Astrocyte (in vitro differentiated cells and primary cell): Measurements from ENCODE around the gene TTC34. TPM values are rescaled to one million over a fixed set of nuclear protein-coding genes. Genes with fewer than 3 reads are reported as not detected.

Experiments
- DNase-seq: peaks from one replicate; pipeline ENCODE4 v3.0.0-alpha.2; 2010; ENCODE audit warnings: low read depth
- FAIRE-seq: peaks from 2 replicates; lab custom pipeline; 2011; peaks lifted over from hg19 to GRCh38; lab: Jason Lieb, UNC
- H2AFZ ChIP-seq: 2 replicates; pipeline ENCODE4 v1.6.0; 2012; ENCODE audit warnings: low read depth, low read length, inconsistent platforms
- H3K27ac ChIP-seq: 2 replicates; pipeline ENCODE4 v1.5.1; 2011; ENCODE audit warnings: low read depth, low read length, inconsistent platforms
- H3K27me3 ChIP-seq: 2 replicates; pipeline ENCODE4 v1.6.0; 2011; ENCODE audit warnings: low read length, inconsistent platforms; ENCODE audit not compliant: insufficient read depth
- H3K36me3 ChIP-seq: 2 replicates; pipeline ENCODE4 v1.5.1; 2011; ENCODE audit warnings: low read length, inconsistent platforms; ENCODE audit not compliant: insufficient read depth
- H3K4me1 ChIP-seq: 2 replicates; pipeline ENCODE4 v1.5.1; 2011; ENCODE audit warnings: low read length, inconsistent platforms; ENCODE audit not compliant: insufficient read depth
- H3K4me2 ChIP-seq: 2 replicates; pipeline ENCODE4 v1.6.0; 2012; ENCODE audit warnings: low read length, inconsistent platforms
- H3K4me3 ChIP-seq: 2 replicates; pipeline ENCODE4 v1.5.1; 2011; ENCODE audit warnings: low read depth, mild to moderate bottlenecking, low read length, inconsistent platforms; ENCODE audit not compliant: insufficient read depth
- H3K79me2 ChIP-seq: 2 replicates; pipeline ENCODE4 v1.6.0; 2012; ENCODE audit warnings: mild to moderate bottlenecking, low read length, inconsistent platforms; ENCODE audit not compliant: insufficient read depth
- H3K9ac ChIP-seq: 2 replicates; pipeline ENCODE4 v1.6.0; 2012; ENCODE audit warnings: mild to moderate bottlenecking, low read length, inconsistent platforms
- H3K9me3 ChIP-seq: 2 replicates; pipeline ENCODE4 v1.5.1; 2012; ENCODE audit warnings: low read depth, mild to moderate bottlenecking, low read length, inconsistent platforms; ENCODE audit not compliant: insufficient read depth
- H4K20me1 ChIP-seq: 2 replicates; pipeline ENCODE4 v1.6.0; 2012; ENCODE audit warnings: low read length, inconsistent platforms; ENCODE audit not compliant: insufficient read depth
- H3K27ac Mint-ChIP-seq: one replicate; pipeline ENCODE4 v1.8.0; 2021; ENCODE audit warnings: mild to moderate bottlenecking, mixed read lengths; ENCODE audit not compliant: unreplicated experiment
- H3K27me3 Mint-ChIP-seq: one replicate; pipeline ENCODE4 v1.8.0; 2021; ENCODE audit warnings: low read depth, mixed read lengths; ENCODE audit not compliant: unreplicated experiment
- H3K36me3 Mint-ChIP-seq: one replicate; pipeline ENCODE4 v1.8.0; 2021; ENCODE audit warnings: low read depth, mixed read lengths; ENCODE audit not compliant: unreplicated experiment
- H3K4me1 Mint-ChIP-seq: one replicate; pipeline ENCODE4 v1.8.0; 2021; ENCODE audit warnings: low read depth, mixed read lengths; ENCODE audit not compliant: unreplicated experiment
- H3K4me3 Mint-ChIP-seq: one replicate; pipeline ENCODE4 v1.8.0; 2021; ENCODE audit warnings: mild to moderate bottlenecking, moderate library complexity, mixed read lengths; ENCODE audit not compliant: unreplicated experiment
- H3K9me3 Mint-ChIP-seq: one replicate; pipeline ENCODE4 v1.8.0; 2021; ENCODE audit warnings: mild to moderate bottlenecking, mixed read lengths; ENCODE audit not compliant: unreplicated experiment
- CTCF ChIP-seq: IDR thresholded peaks from 2 replicates; pipeline ENCODE4 v1.5.1; 2011; ENCODE audit warnings: low read depth, mild to moderate bottlenecking, inconsistent platforms, low read length, moderate library complexity; ENCODE audit not compliant: insufficient read depth
- EZH2 ChIP-seq: IDR thresholded peaks from 2 replicates; pipeline ENCODE4 v1.6.1; 2012; ENCODE audit warnings: mild to moderate bottlenecking, low read length, inconsistent platforms; ENCODE audit not compliant: insufficient read depth
- total RNA-seq: library from RNA; stranded (reverse); gene quantifications from 2 replicates; pipeline ENCODE4 v1.2.1, GENCODE V29; 2021

TTC34 gene
- total RNA-seq, 1 donor from 2014 or later: 0.39 TPM

GRCh38 chr1:2592672-2593071, 208.8 kb downstream of the TTC34 start:
- H3K36me3 Mint-ChIP-seq: no peaks in the 10 kb centered on the region
- Histone ChIP-seq H3K9me3 (no peaks in the 10 kb centered on the region), H4K20me1 (no peaks in the 10 kb centered on the region), H3K79me2 (no peaks in the 10 kb centered on the region), H2AFZ (no peak overlapping the region), H3K27me3 (no peaks in the 10 kb centered on the region), H3K27ac (no peak overlapping the region), H3K4me3 (no peak overlapping the region), H3K4me1 (peaks cover 5% of the 10 kb centered on the region), H3K9ac (no peak overlapping the region), H3K4me2 (no peak overlapping the region), H3K36me3 (no peaks in the 10 kb centered on the region)
- H3K27me3 Mint-ChIP-seq: no peaks in the 10 kb centered on the region
- no peak overlapping the region for H3K4me3 Mint-ChIP-seq
- DNase-seq: no peak
- no peaks in the 10 kb centered on the region for H3K9me3 Mint-ChIP-seq
- no peak for FAIRE-seq
- H3K27ac Mint-ChIP-seq: no peak overlapping the region
- H3K4me1 Mint-ChIP-seq: no peaks in the 10 kb centered on the region
- no peak for TF ChIP-seq CTCF
- no peak for TF ChIP-seq EZH2

DNA sequence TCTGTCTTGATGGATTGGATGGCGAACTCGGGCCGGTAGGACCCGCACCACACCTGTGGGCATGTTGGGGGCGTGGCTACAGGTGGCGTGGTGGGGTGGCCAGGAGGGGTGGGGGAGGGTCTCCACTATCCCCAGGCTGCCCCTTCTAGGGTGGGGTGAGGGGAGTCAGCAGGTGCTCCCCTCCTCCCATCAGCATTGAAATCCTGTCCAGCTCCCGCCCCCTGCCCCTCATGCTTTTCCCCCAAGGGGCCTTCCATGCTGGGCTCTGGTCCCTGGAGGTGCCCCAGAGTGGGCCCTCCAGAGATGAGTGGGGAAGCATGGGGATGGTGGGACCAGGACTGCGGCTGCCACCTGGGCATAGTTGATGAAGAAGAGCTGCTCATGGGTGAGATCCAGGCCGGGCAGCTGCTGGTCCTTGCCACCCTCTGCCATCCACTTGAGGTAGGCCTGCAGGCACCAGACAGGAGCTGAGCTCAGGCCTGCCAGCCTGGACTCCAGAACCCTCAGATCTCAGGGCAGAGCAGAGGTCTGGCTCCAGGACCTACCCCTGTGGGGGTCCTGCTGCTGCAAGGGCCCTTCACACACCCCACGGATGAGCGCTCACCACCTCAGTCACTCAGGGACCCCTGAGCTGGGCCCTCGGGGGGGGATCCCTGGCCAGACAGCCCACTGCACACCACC, 209.8 kb downstream of the TTC34 start:
- Histone ChIP-seq H3K27ac (no peak overlapping the region), H3K4me1 (peaks cover 9% of the 10 kb centered on the region), H2AFZ (no peak overlapping the region), H3K79me2 (no peaks in the 10 kb centered on the region), H3K9me3 (no peaks in the 10 kb centered on the region), H3K4me2 (no peak overlapping the region), H3K27me3 (no peaks in the 10 kb centered on the region), H4K20me1 (no peaks in the 10 kb centered on the region), H3K4me3 (no peak overlapping the region), H3K9ac (no peak overlapping the region), H3K36me3 (no peaks in the 10 kb centered on the region)
- no peak overlapping the region for H3K4me3 Mint-ChIP-seq
- no peak overlapping the region for H3K27ac Mint-ChIP-seq
- H3K9me3 Mint-ChIP-seq: no peaks in the 10 kb centered on the region
- no peaks in the 10 kb centered on the region for H3K27me3 Mint-ChIP-seq
- no peaks in the 10 kb centered on the region for H3K4me1 Mint-ChIP-seq
- no peak for FAIRE-seq
- no peaks in the 10 kb centered on the region for H3K36me3 Mint-ChIP-seq
- TF ChIP-seq EZH2: no peak
- no peak for TF ChIP-seq CTCF
- DNase-seq: no peak

- no peak for DNase-seq
- Mint-ChIP-seq H3K4me1 (no peaks in the 10 kb centered on the region), H3K9me3 (no peaks in the 10 kb centered on the region), H3K4me3 (no peak overlapping the region), H3K36me3 (no peaks in the 10 kb centered on the region), H3K27ac (no peak overlapping the region), H3K27me3 (no peaks in the 10 kb centered on the region)
- no peak overlapping the region for H3K27ac ChIP-seq
- H4K20me1 ChIP-seq: no peaks in the 10 kb centered on the region
- no peak overlapping the region for H2AFZ ChIP-seq
- no peak overlapping the region for H3K9ac ChIP-seq
- no peaks in the 10 kb centered on the region for H3K79me2 ChIP-seq
- H3K4me3 ChIP-seq: no peak overlapping the region
- H3K4me1 ChIP-seq: peaks cover 9% of the 10 kb centered on the region
- H3K27me3 ChIP-seq: no peaks in the 10 kb centered on the region
- TF ChIP-seq CTCF (no peak), EZH2 (no peak)
- no peaks in the 10 kb centered on the region for H3K9me3 ChIP-seq
- no peak overlapping the region for H3K4me2 ChIP-seq
- H3K36me3 ChIP-seq: no peaks in the 10 kb centered on the region
- FAIRE-seq: no peak
Measured at GRCh38 chr1:2591233-2591580, 210.3 kb downstream of the TTC34 start.
